Hepatocyte (in vitro differentiated cells): Measurements from ENCODE around the gene CCL4. TPM values are rescaled to one million over a fixed set of nuclear protein-coding genes. Genes with fewer than 3 reads are reported as not detected.
"Not testable (repeated sequence)": the region's sequence is repeated elsewhere in the genome, so short reads cannot be mapped to it uniquely, and the experiment has no call there.

Experiments
- DNase-seq: peaks from one replicate; pipeline ENCODE4 v3.0.0-alpha.2; 2016; ENCODE audit warnings: low spot score
- H2AFZ ChIP-seq: fragments of 200-600 bp; sonication (generic); 2 replicates; pipeline ENCODE4 v1.6.0; 2016; ENCODE audit warnings: antibody characterized with exemption, mild to moderate bottlenecking
- H3K27ac ChIP-seq: fragments of 200-600 bp; sonication (generic); 2 replicates; pipeline ENCODE4 v1.5.1; 2016; ENCODE audit warnings: mild to moderate bottlenecking
- H3K27me3 ChIP-seq: fragments of 200-600 bp; sonication (generic); 2 replicates; pipeline ENCODE4 v1.6.1; 2016
- H3K36me3 ChIP-seq: fragments of 200-600 bp; sonication (generic); replicated peaks from 2 replicates; pipeline ENCODE4 v1.5.1; 2016; ENCODE audit warnings: low read depth; ENCODE audit not compliant: insufficient read depth
- H3K4me1 ChIP-seq: fragments of 200-600 bp; sonication (generic); 2 replicates; pipeline ENCODE4 v1.5.1; 2016; ENCODE audit warnings: mild to moderate bottlenecking, moderate library complexity; ENCODE audit not compliant: insufficient read depth
- H3K4me2 ChIP-seq: fragments of 200-600 bp; sonication (generic); 2 replicates; pipeline ENCODE4 v1.6.0; 2016
- H3K4me3 ChIP-seq: fragments of 200-600 bp; sonication (generic); 2 replicates; pipeline ENCODE4 v1.5.1; 2016; ENCODE audit warnings: mild to moderate bottlenecking
- H3K79me2 ChIP-seq: fragments of 200-600 bp; sonication (generic); 2 replicates; pipeline ENCODE4 v1.6.0; 2017; ENCODE audit warnings: mild to moderate bottlenecking
- H3K9me2 ChIP-seq: fragments of 200-600 bp; sonication (generic); replicated peaks from 2 replicates; pipeline ENCODE4 v1.6.0; 2017; ENCODE audit warnings: mild to moderate bottlenecking; ENCODE audit not compliant: insufficient read depth
- H3K9me3 ChIP-seq: fragments of 200-600 bp; sonication (generic); 2 replicates; pipeline ENCODE4 v1.5.1; 2016; ENCODE audit warnings: low read depth, mild to moderate bottlenecking
- H4K20me1 ChIP-seq: fragments of 200-600 bp; sonication (generic); 2 replicates; pipeline ENCODE4 v1.6.0; 2016; ENCODE audit warnings: mild to moderate bottlenecking; ENCODE audit not compliant: insufficient read depth, poor library complexity, severe bottlenecking
- EZH2 ChIP-seq: fragments of 200-600 bp; sonication (generic); IDR thresholded peaks from 2 replicates; pipeline ENCODE4 v1.6.1; 2016; ENCODE audit warnings: antibody characterized with exemption, mild to moderate bottlenecking, borderline replicate concordance
- EZH2phosphoT487 ChIP-seq: fragments of 200-600 bp; sonication (generic); IDR thresholded peaks from one replicate; pipeline ENCODE4 v1.6.1; 2018; ENCODE audit warnings: antibody characterized with exemption, mild to moderate bottlenecking, low read depth, moderate library complexity; ENCODE audit not compliant: unreplicated experiment, severe bottlenecking
- WGBS: methylation state at CpG from one replicate; pipeline ENCODE4 v1.1.6; 2016; ENCODE audit warnings: low lambda C conversion rate; ENCODE audit errors: missing lambda C conversion rate; 5-methylcytosine and 5-hydroxymethylcytosine counted together
- polyA plus RNA-seq: library from polyadenylated mRNA; unstranded; fragments of >200 nt; fragmentation: Nextera tagmentation; extraction: Ambion mirVana; gene quantifications from 2 replicates; pipeline ENCODE4 v1.2.1, GENCODE V29; 2016
- total RNA-seq: library from RNA; depleted of rRNA; stranded (reverse); fragments of >200 nt; gene quantifications from 2 replicates; pipeline ENCODE4 v1.2.3, GENCODE V29; 2014
- TF ChIP-seq, protein P1 (sequence below): fragments of 200-600 bp; sonication (generic); IDR thresholded peaks from 2 replicates; pipeline ENCODE4 v1.5.1; 2016; ENCODE audit warnings: antibody characterized with exemption, mild to moderate bottlenecking; ENCODE audit not compliant: poor library complexity

The CCL4 gene
- total and polyA plus RNA-seq, 2 experiments from 2014 or later, result 5.8 to 21.1 TPM

DNA sequence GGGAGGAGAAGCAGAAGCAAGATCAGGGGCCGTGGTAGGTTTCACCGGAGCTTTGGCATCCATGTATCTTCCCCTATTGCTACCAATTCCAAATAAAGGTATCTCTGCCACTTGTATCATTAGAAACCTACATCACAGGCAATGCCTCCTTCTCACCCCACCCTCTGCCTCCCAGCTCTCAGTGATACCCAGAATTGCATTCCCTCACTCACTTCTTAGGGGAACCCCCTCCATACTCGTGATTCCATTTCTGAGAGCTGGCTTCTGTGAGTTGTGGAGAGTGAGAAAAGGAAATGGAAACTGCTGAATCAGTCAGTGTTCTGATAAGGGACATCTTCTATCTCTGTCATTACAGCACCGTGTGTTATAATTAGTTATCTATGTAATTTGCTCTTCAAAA is 11.4 kb upstream of the CCL4 start:
- Histone ChIP-seq H3K9me3 (no peaks in the 10 kb centered on the region), H3K4me3 (no peak overlapping the region), H3K4me2 (no peak overlapping the region), H3K4me1 (no peaks in the 10 kb centered on the region), H2AFZ (no peak overlapping the region), H3K27me3 (no peaks in the 10 kb centered on the region), H3K27ac (no peak overlapping the region), H3K36me3 (no peaks in the 10 kb centered on the region), H4K20me1 (no peaks in the 10 kb centered on the region), H3K79me2 (no peaks in the 10 kb centered on the region), H3K9me2 (no peaks in the 10 kb centered on the region)
- WGBS, result 87% methylated on average over 4 of the region's 4 CpGs
- DNase-seq, result no peak
- no peak for TF ChIP-seq EZH2phosphoT487
- TF ChIP-seq, protein P1, sequence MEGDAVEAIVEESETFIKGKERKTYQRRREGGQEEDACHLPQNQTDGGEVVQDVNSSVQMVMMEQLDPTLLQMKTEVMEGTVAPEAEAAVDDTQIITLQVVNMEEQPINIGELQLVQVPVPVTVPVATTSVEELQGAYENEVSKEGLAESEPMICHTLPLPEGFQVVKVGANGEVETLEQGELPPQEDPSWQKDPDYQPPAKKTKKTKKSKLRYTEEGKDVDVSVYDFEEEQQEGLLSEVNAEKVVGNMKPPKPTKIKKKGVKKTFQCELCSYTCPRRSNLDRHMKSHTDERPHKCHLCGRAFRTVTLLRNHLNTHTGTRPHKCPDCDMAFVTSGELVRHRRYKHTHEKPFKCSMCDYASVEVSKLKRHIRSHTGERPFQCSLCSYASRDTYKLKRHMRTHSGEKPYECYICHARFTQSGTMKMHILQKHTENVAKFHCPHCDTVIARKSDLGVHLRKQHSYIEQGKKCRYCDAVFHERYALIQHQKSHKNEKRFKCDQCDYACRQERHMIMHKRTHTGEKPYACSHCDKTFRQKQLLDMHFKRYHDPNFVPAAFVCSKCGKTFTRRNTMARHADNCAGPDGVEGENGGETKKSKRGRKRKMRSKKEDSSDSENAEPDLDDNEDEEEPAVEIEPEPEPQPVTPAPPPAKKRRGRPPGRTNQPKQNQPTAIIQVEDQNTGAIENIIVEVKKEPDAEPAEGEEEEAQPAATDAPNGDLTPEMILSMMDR, result no peak
- TF ChIP-seq EZH2, result no peak

DNA sequence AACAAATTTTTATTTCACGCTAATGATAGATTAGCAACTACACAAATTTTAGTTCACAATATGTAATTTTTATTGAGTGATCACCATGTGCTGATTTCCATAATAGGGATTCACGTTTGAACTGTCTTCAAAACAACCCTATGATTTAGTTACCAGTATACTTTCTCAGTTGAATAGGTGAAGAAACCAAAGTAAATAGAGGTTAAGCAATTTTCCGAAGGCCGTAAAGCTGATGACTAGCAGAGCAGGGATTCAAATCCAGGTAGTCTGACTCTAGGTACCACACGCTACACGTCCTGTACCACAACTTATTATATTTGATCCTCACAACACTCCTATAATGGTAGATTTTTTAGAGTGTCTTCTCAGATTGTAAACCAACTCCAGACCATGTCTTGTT is 10.9 kb upstream of the CCL4 start:
- not testable (repeated sequence) for H3K36me3 ChIP-seq, H3K9me2 ChIP-seq, DNase-seq, H2AFZ ChIP-seq, H4K20me1 ChIP-seq, H3K4me3 ChIP-seq, H3K4me1 ChIP-seq, H3K4me2 ChIP-seq, H3K79me2 ChIP-seq, H3K27ac ChIP-seq, H3K9me3 ChIP-seq, H3K27me3 ChIP-seq
- 59% methylated on average over 6 of the region's 6 CpGs for WGBS

DNA sequence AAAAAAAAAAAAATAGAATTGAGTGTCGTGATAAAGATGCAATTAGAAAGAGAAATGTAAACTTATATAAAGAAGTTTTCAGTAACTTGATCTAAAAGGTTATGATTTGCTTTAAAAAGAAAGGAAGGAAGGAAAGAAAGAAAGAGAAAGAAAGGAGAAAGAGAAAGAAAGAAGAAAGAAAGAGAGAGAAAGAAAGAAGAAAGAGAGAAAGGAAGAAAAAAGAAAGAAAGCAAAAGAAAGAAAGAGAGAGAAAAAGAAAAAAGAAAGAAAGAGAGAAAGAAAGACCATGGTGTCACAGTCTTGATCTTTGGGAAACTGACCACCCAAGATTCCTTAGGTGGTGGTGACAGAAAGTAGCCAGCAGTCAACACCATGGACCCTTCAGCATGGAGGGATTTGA is 9.4 kb upstream of the CCL4 start:
- TF ChIP-seq EZH2phosphoT487 (no peak), EZH2 (no peak)
- TF ChIP-seq, protein P1, result no peak
- Histone ChIP-seq H3K27ac (no peak overlapping the region), H4K20me1 (no peaks in the 10 kb centered on the region), H3K79me2 (no peaks in the 10 kb centered on the region), H3K9me2 (no peaks in the 10 kb centered on the region), H3K9me3 (no peaks in the 10 kb centered on the region), H3K27me3 (no peaks in the 10 kb centered on the region), H3K4me2 (no peak overlapping the region), H2AFZ (no peak overlapping the region), H3K4me3 (no peak overlapping the region), H3K4me1 (no peaks in the 10 kb centered on the region), H3K36me3 (no peaks in the 10 kb centered on the region)
- 96% methylated on average over 1 of the region's 1 CpG for WGBS
- no peak for DNase-seq

DNA sequence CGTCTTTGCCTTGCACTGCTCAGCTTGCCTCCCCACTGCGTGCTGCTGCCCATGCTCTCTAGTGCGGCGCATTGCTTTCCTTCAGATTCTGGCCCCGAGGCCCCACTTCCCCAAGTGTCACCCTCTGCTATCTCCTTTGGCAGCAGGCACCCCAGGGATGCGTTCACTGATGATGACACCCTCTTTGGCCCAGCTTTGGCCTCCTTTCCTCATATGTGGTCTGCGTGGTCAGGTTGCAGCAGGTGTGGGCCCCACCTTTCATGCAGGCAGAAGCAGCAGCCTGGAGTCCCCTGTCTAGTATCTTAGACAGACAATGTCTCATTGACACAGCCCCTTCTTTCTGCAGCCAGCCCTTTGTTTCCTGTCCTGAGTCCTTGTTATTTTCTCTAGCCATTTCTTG is 8.9 kb upstream of the CCL4 start:
- H3K4me1 ChIP-seq, result no peaks in the 10 kb centered on the region
- no peaks in the 10 kb centered on the region for H3K9me3 ChIP-seq
- H3K79me2 ChIP-seq, result no peaks in the 10 kb centered on the region
- no peaks in the 10 kb centered on the region for H3K9me2 ChIP-seq
- no peak overlapping the region for H3K4me3 ChIP-seq
- TF ChIP-seq EZH2phosphoT487 (no peak), EZH2 (no peak)
- TF ChIP-seq, protein P1, result no peak
- no peak for DNase-seq
- no peaks in the 10 kb centered on the region for H4K20me1 ChIP-seq
- H3K27ac ChIP-seq, result no peak overlapping the region
- H3K27me3 ChIP-seq, result no peaks in the 10 kb centered on the region
- no peak overlapping the region for H2AFZ ChIP-seq
- no peak overlapping the region for H3K4me2 ChIP-seq
- 93% methylated on average over 7 of the region's 7 CpGs for WGBS
- no peaks in the 10 kb centered on the region for H3K36me3 ChIP-seq
